ENCODE data around the gene TMEM132D.

- TF ChIP-seq IRF2 (CRISPR knock-in tag; IDR thresholded peaks at IDR 0.05; ENCODE audit: borderline replicate concordance, low read depth) (no peak), ATF3 (CRISPR knock-in tag; conservative IDR thresholded peaks at IDR 0.05) (no peak), CTCF (IDR thresholded peaks at IDR 0.05) (no peak), ESRRA (CRISPR knock-in tag; IDR thresholded peaks at IDR 0.05; ENCODE audit: borderline replicate concordance) (no peak), ATF2 (CRISPR knock-in tag; IDR thresholded peaks at IDR 0.05; ENCODE audit: borderline replicate concordance, low read depth) (no peak), CREB1 (CRISPR knock-in tag; IDR thresholded peaks at IDR 0.05) (no peak), MAX (CRISPR knock-in tag; IDR thresholded peaks at IDR 0.05) (no peak), PREB (CRISPR knock-in tag; IDR thresholded peaks at IDR 0.05; ENCODE audit: borderline replicate concordance) (no peak), RORB (CRISPR knock-in tag; IDR thresholded peaks at IDR 0.05) (no peak), ZNF281 (CRISPR knock-in tag; IDR thresholded peaks at IDR 0.05) (no peak), CBFB (CRISPR knock-in tag; IDR thresholded peaks at IDR 0.05; ENCODE audit: low read depth) (no peak), MXD4 (CRISPR knock-in tag; IDR thresholded peaks at IDR 0.05; ENCODE audit: borderline replicate concordance) (no peak), USF1 (CRISPR knock-in tag; IDR thresholded peaks at IDR 0.05) (no peak), ETV6 (CRISPR knock-in tag; IDR thresholded peaks at IDR 0.05) (no peak)
These were observed 645.0 kb downstream of the TMEM132D start for GRCh38 chr12:129258781-129259318.

Measured in WTC11 (cell line).